ENCODE data around the gene ZNF669. TPM values are rescaled to one million over a fixed set of nuclear protein-coding genes. Genes with fewer than 3 reads are reported as not detected.
"Not testable (repeated sequence)": the region's sequence is repeated elsewhere in the genome, so short reads cannot be mapped to it uniquely, and the experiment has no call there.

Gene ZNF669
- polyA plus RNA-seq (2013, experiment 1 of 2; ENCODE audit: insufficient read length): 4.6 TPM
- polyA plus RNA-seq (2013, experiment 2 of 2; ENCODE audit: insufficient read length): 3.9 TPM

- peak; percentile 95 for DNase-seq
Measured at GRCh38 chr1:247103859-247104591, at the start of gene ZNF669. Gene ZNF669 (minus strand): TSS chr1:247104356. CDS start chr1:247104199, 157 bp downstream.

DNA sequence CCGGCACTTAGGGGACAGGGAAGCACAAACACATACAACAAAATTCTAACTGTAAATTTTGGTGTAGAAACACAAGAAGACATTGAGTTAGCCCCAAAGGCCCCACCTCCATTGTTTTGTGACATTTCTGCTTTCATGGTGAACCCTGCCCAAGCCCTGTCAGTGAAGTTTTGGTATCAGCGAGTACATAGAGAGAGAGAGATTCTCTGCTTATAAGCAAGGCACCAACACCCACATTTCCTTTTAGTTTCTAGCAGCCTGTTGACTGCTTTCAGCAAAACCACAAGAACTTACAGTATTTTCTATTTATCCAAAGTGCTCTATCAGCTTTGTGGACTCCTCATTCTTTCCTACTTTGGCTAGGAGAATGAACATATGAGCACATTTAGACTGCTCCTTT lies 43.6 kb upstream of the ZNF669 start:
- no peak for DNase-seq

- not testable (repeated sequence) for DNase-seq
Measured at GRCh38 chr1:247147120-247147519, 43.0 kb upstream of the ZNF669 start.

- no peak for DNase-seq
Measured at GRCh38 chr1:247146671-247147070, 42.5 kb upstream of the ZNF669 start.

DNA sequence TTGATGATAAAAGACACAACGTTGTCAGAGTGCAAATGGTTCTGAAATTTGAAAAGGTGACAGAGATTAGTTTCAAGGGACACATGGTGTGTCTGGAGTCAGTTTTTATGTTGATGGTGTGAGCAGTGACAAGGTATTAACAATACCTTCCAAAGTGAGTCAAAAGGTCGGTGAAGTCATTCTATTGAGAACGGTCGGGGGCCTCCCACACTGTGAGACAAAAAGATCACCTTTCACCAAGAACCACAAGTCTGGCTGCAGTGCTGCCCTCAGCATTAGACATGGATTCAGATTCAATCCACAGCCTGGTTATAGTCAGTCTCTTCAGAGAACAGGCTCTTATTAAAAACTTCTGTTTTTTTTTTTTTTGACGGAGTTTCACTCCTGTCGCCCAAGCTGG lies 41.1 kb upstream of the ZNF669 start:
- DNase-seq: no peak

GRCh38 chr1:247139557-247139956 lies 35.4 kb upstream of the ZNF669 start:
- not testable (repeated sequence) for DNase-seq

DNA sequence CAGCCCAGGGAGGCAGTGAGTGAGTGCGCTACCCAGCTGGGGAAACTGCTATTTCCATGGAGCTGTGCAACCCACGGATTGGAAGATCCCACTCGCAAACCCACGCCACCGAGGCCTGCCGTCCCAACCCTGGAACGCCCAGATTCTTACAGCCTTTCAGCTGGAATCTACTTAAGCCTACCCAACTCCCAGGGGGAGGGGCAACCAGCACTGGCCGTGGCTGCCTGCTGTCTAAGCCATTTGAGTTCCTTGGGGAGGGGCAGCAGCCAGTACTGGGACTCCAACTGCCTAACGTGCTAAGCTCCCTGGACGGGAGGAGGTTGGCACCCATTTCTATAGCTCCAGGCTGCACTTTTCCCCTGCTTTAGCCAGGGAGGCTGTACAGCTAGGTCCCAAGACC lies 27.1 kb upstream of the ZNF669 start:
- DNase-seq: no peak

GRCh38 chr1:247127519-247128282 lies 23.5 kb upstream of the ZNF669 start:
- DNase-seq: not testable (repeated sequence)

GRCh38 chr1:247126601-247127000 lies 22.4 kb upstream of the ZNF669 start:
- DNase-seq: not testable (repeated sequence)

- DNase-seq: not testable (repeated sequence)
Measured at GRCh38 chr1:247126166-247126565, 22.0 kb upstream of the ZNF669 start.

GRCh38 chr1:247121382-247121781 lies 17.2 kb upstream of the ZNF669 start:
- no peak for DNase-seq

GRCh38 chr1:247120408-247120668 lies 16.2 kb upstream of the ZNF669 start:
- DNase-seq: not testable (repeated sequence)

DNA sequence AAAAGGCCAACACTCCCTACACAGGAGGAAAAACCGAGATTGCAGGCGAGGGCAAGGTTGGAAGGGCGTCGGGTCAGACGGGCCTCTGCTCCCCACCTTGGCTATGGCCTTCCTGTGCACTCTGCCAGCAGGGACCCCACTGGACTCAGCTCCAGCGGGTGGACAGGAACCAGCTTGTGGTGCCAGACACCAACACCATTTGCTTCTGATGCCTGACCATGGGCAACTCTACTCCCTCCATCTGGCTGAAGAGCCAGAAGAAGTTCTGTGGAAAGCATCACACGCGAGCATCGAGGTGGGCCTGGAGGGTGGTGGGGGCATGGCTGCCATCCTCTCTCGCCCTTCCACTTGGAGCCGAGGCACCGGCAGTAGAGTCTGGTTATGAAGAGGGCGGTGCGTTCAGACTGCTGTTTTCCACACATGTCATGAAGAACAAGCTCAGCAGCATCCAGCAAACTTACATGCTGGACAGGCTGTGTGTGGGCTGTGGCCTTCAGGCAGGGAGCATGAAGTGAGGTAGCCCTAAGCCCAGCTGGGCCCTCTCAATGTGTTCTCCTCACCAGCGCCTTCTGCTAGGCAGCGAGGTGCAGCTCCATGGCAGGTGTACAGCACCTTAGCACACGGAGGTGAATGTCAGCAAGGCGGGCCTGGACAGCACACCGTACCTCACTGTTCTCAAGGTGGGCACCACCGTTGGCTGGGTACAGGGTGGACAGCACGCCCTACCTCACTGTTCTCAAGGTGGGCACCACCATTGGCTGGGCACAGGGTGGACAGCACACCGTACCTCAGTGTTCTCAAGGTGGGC lies 15.6 kb upstream of the ZNF669 start:
- DNase-seq: no peak

- DNase-seq: peak; percentile 14
Measured at GRCh38 chr1:247118946-247119446, 14.8 kb upstream of the ZNF669 start.

DNA sequence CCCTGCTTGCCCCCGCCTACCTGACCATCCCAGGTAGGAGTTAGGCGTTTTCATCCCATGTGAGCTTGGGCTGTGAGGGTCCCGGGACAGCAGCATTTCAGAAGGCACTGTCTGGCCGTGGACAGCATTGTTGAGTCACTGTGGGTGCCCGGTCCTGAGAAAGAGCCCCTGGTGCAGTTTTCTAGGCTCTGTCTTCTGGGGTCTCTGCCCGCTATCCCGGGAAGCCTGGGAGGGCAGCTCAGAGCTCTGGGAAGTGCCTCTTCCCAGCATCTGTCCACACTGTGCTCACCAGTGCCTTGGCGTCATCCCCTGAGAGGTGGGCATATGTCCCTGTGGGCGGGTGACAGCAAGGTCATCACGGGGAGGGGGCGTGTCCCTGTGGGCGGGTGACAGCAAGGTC lies 11.4 kb upstream of the ZNF669 start:
- DNase-seq: no peak

DNA sequence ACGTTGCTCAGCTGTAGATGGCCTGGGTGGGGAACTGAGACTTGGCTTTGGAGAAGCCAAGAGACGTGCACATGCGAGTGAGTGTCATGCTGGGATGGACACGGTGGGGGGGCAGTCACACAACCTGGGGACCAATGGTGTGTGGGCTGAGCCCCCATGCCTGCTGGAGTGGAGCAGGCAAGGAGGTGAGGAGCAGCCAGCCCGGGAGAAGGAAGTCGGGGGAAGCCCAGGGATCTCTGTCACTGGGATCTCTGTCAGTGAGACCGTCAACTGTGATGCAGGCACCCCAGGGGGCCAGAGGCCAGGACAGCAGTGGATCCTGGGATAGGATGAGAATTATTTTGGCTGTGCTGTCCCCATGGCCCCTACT lies 11.0 kb upstream of the ZNF669 start:
- no peak for DNase-seq

DNA sequence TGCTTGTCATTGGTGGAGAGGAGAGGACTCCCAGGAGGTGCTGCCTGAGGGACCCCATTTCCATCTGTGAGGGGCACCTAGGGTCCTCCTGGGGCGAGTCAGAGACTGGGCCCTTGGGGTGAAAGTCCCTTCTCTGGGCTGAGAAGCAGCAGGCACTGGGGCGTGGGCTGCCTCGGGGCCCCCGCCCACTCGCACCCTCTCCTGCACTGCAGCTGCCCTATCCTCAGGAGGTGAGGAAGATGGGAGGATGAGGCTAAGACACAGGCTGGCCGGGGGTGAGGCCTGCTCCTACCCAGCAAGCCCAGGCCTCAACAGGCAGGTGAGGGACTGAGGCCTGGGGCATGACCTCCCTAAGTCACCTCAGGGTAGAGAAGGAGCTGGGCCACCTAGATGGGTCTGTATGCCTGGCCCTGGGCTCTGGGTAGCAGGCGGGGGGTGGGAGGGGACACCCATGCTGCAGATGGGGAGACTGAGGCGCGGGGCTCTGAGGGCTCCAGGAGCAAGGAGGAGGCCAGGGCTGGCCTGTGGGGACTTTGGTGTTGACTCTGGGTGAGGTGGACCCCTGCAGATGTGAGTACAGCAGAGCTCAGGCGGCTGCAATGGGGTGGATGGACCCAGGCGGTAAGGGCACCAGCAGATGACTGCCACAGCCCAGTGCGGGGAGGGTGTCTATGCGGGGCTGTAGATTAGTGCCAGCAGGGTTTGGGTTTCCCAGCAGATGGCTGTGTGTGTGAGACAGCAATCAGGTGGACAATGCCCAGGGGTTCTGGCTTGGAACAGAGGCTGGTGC lies 10.4 kb upstream of the ZNF669 start:
- no peak for DNase-seq

DNA sequence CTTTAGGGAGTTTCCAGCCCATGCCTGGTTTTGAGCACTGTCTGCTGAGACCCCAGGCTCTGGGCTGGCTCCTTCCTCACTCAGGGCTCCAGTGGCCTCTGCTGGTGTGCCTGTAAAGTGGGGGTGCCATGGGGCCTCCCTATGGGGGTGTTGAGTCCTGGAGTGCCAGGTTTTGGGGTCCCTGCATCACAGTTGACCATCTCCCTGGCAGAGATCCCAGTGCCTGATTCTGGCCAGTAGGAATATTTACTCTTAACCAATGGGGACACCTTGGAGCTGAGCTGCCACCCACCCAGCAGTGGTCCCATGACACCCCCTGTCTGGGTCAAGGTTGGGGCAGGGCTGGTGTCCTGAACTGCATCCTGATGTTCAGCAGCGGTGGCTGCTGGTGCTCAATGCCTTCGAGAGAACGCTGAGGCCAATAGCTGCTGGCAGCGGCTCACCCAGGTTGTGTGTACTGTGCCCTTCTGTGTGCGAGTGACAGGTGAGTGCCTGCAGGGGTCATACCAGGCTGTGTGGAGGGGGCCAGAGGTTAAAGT lies 9.6 kb upstream of the ZNF669 start:
- DNase-seq: no peak

DNA sequence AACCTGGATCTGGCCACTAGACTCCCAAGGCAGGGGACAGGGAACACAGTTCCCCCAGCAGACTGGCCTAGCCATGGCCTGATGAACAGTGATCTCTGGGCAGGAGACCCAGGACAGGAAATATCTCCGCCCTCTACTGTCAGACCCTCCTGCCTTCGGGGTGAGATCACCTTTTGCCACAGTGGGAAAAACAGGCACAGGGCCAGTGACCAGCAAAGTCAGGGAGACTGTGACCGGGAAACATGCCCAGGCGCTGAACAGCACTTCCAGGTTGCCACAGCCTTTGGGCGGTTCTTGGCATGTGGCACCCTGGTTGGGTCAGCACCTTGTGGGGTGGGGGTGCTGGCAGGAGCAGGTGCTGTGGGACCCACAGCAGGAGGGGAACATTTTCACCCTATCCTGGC lies 8.9 kb upstream of the ZNF669 start:
- no peak for DNase-seq

DNA sequence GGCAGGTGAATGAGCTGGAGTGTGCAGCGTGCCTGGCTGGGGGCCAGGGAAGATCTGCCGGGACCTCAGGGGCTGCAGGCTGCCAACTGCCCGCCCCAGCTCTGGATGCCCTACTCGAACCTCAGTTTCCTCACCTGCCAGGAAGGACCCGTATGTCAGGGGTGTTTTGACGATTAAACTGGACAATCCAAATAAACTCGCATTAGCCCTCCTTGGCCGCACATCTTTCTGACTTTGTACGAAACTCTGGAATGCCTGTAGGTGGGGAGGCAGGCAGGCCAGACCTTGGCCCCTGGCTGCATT lies 8.3 kb upstream of the ZNF669 start:
- DNase-seq: no peak

DNA sequence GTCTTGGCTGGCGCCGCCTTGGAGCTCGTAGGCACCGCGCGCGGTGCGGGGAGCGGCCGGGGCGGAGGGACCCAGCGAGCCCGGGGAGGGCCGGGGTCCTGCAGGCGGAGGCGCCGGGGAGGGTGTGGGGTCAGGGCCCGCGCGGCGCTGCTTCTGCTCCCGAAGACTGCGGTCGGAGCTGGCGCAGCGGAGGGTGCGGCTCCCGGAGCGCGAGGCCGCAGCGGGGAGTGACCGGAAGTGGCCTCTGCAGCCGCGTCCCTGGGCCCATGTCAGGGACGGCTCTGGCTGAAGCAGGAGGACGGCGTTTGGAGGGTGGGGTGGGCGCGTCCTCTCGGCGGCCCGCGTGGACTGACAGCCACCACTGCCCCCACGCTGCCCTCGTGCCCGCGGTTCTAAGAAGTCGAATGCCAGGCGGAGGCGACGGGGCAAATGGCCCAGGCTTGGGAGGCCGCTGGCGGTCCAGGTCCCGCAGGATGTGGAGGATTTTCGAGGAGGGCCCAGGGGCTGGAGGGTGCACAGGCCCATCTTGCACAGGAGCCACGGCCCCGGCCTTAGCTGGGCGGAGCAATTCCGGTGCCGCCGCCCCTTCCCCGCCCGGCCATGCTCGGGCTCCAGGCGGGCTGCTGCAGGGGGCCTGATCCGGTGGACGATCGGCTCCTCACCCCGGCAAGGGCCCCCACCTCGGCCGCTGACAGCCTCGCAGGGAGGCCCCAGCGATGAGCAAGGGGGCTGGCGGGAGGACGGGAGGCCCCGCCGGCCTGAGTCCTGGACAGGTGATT lies 7.7 kb upstream of the ZNF669 start:
- peak; percentile 35 for DNase-seq
